GM18505 (cell line): ENCODE measurements around the gene RRP1.

ENCODE experiments used
- ATAC-seq: cut with Tn5 transposase; IDR thresholded peaks from one replicate; pipeline ENCODE4 v1.9.1; 2021; ENCODE audit not compliant: unreplicated experiment
- POLR2A ChIP-seq: IDR thresholded peaks from 4 replicates; pipeline ENCODE4 v1.6.1; 2011; ENCODE audit warnings: borderline replicate concordance; ENCODE audit not compliant: insufficient read depth, insufficient read length; ENCODE audit errors: extremely low read depth

The RRP1 gene

GRCh38 chr21:43793243-43793642 lies 3.9 kb downstream of the RRP1 start:
- TF ChIP-seq POLR2A: no peak

GRCh38 chr21:43794311-43794710 lies 4.9 kb downstream of the RRP1 start:
- TF ChIP-seq POLR2A: no peak
- ATAC-seq: no peak

More at GRCh38 chr21:43793243-43793642, 3.9 kb downstream of the RRP1 start:
- no peak for ATAC-seq

GRCh38 chr21:43794857-43795256 lies 5.5 kb downstream of the RRP1 start:
- no peak for ATAC-seq
- TF ChIP-seq POLR2A: no peak

GRCh38 chr21:43797415-43797814 lies 8.0 kb downstream of the RRP1 start:
- ATAC-seq: no peak
- no peak for TF ChIP-seq POLR2A

- TF ChIP-seq POLR2A: no peak
- ATAC-seq: no peak
Observed at GRCh38 chr21:43797925-43798715, 8.7 kb downstream of the RRP1 start.

- no peak for TF ChIP-seq POLR2A
- ATAC-seq: no peak
Observed at GRCh38 chr21:43799301-43799840, 10.0 kb downstream of the RRP1 start.

GRCh38 chr21:43800124-43800523 lies 10.7 kb downstream of the RRP1 start:
- ATAC-seq: no peak
- TF ChIP-seq POLR2A: no peak

GRCh38 chr21:43800566-43800965 lies 11.2 kb downstream of the RRP1 start:
- no peak for TF ChIP-seq POLR2A
- ATAC-seq: no peak

- ATAC-seq: no peak
- TF ChIP-seq POLR2A: no peak
Observed at GRCh38 chr21:43801006-43801783, 11.8 kb downstream of the RRP1 start.

- no peak for TF ChIP-seq POLR2A
- no peak for ATAC-seq
Observed at GRCh38 chr21:43802713-43803313, 13.4 kb downstream of the RRP1 start.

- no peak for TF ChIP-seq POLR2A
- no peak for ATAC-seq
Observed at GRCh38 chr21:43803558-43804300, 14.4 kb downstream of the RRP1 start.

GRCh38 chr21:43805275-43805800 lies 16.0 kb downstream of the RRP1 start:
- peak; percentile 75 for ATAC-seq
- TF ChIP-seq POLR2A: peak; percentile 12
